HAP-1 (cell line): ENCODE data around the gene MTX1.
A peak's percentile ranks its signal among the peaks of the same experiment; 100 is the strongest.
"Not testable (repeated sequence)": the region's sequence is repeated elsewhere in the genome, so short reads cannot be mapped to it uniquely, and the experiment has no call there.

Experiments used
- DNase-seq, 2 experiments: peaks; one replicate each; pipeline ENCODE4 v3.0.0-alpha.2; 2016 to 2020; ENCODE audit warnings: low spot score in 2 of 2
- H3K27me3 ChIP-seq: fragments of 250-450 bp; sonication (Bioruptor Pico); 2 replicates; pipeline ENCODE4 v1.5.1; 2020; ENCODE audit warnings: low read depth, mild to moderate bottlenecking, moderate library complexity
- H3K36me3 ChIP-seq: fragments of 250-450 bp; sonication (Bioruptor Pico); replicated peaks from 2 replicates; pipeline ENCODE4 v1.5.1; 2020; ENCODE audit warnings: mild to moderate bottlenecking
- H3K4me1 ChIP-seq: fragments of 250-450 bp; sonication (Bioruptor Pico); 2 replicates; pipeline ENCODE4 v1.5.1; 2020; ENCODE audit warnings: mild to moderate bottlenecking
- H3K4me3 ChIP-seq: fragments of 250-450 bp; sonication (Bioruptor Pico); 2 replicates; pipeline ENCODE4 v1.5.1; 2020; ENCODE audit warnings: mild to moderate bottlenecking, moderate library complexity
- H3K9me3 ChIP-seq: fragments of 250-450 bp; sonication (Bioruptor Pico); 2 replicates; pipeline ENCODE4 v1.5.1; 2020; ENCODE audit warnings: mild to moderate bottlenecking, moderate library complexity
- in situ Hi-C: fragments of 300-500 bp; cut with MboI; formaldehyde crosslinking; loops from 3 replicates; pipeline ENCODE4 v1.14.3; 2020; ENCODE audit warnings: low sequenced_read_pairs, inconsistent platforms, mixed read lengths

Gene MTX1

DNA sequence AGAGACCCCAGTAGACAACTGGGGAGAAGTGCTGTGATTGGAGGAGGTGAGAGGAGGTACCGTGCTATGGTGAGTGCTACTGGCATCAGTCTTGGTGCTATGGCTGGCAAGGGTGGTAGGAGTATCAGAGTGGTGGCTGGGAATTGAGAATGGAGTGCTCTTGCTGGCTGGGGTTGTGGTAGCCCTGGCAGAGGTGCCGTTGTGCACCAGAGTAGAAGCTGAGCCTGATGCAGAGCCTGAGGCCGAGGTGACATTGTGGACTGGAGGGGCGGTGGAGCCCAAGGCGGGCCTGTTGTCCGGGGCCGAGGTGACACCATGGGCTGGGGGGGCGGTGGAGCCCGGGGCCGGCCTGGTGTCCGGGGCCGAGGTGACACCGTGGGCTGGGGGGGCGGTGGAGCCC, 20.2 kb upstream of the MTX1 start:
- in situ Hi-C loops: no loop called here
- Histone ChIP-seq H3K4me3 (no peak overlapping the region), H3K9me3 (no peaks in the 10 kb centered on the region), H3K36me3 (no peaks in the 10 kb centered on the region), H3K27me3 (peaks cover 3% of the 10 kb centered on the region), H3K4me1 (peaks cover 4% of the 10 kb centered on the region)
- DNase-seq: no peak

DNA sequence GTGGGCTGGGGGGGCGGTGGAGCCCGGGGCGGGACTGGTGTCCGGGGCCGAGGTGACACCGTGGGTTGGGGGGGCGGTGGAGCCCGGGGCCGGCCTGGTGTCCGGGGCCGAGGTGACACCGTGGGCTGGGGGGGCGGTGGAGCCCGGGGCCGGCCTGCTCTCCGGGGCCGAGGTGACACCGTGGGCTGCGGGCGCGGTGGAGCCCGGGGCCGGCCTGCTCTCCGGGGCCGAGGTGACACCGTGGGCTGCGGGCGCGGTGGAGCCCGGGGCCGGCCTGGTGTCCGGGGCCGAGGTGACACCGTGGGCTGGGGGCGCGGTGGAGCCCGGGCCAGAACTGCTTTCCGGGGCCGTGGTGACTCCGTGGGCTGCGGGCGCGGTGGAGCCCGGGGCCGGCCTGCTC, 18.6 kb upstream of the MTX1 start:
- H3K9me3 ChIP-seq, H3K27me3 ChIP-seq, H3K4me3 ChIP-seq, in situ Hi-C loops, DNase-seq, H3K36me3 ChIP-seq: not testable (repeated sequence)
- peaks cover 13% of the 10 kb centered on the region for H3K4me1 ChIP-seq

- Histone ChIP-seq H3K4me3 (no peak overlapping the region), H3K27me3 (no peaks in the 10 kb centered on the region), H3K36me3 (peaks cover 6% of the 10 kb centered on the region), H3K4me1 (peaks cover 18% of the 10 kb centered on the region), H3K9me3 (no peaks in the 10 kb centered on the region)
- in situ Hi-C loops: no loop called here
- DNase-seq: no peak
Observed at GRCh38 chr1:155191904-155192303, 16.6 kb upstream of the MTX1 start.

DNA sequence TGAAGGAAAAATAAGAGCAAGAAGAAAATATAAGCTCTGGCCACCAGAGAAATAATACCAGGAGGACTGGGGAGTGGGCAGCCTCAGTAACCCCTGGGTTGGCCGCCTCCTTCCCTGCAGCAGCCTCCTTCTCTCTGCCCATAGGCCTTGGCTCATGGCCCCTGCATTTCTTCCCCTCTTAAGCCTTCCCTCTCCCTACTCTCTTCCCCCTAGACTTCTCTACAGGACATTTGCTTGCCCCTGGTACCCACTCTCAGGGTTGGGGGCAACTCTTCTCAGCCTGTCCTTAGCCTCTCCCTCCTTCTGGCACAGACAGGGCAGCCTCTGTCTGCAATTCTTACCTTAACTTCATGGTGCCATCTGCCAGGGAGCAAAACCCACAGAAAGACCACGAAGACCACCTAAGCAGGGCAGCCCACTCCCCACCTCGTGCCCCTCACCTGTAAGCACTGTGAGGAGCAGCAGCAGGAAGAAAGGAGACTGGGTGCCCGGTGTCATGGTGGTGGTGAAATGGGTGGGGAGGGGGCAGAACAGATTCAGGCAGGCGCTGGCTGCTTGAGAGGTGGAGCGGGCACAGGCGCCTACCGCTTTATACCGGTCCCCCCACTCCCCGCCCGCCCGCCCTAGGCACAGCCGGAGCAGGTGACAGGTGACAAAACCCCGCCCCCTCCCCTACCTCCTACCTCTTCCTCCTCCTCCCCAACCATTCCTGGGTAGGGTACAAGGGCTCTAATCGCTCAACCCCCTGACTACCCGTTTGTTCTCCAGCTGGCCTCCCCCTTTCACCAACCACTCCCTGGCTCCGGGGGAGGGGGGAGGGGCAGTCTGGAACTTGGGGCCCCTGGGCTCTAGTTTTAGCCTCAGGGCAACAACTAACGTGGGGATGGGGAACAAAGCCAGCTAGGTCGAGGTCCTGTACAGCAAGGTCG, 15.9 kb upstream of the MTX1 start:
- H3K9me3 ChIP-seq: no peaks in the 10 kb centered on the region
- no peaks in the 10 kb centered on the region for H3K27me3 ChIP-seq
- H3K36me3 ChIP-seq: peaks cover 13% of the 10 kb centered on the region
- peak overlapping the region; percentile 49 for H3K4me3 ChIP-seq
- in situ Hi-C loops: no loop called here
- peaks cover 22% of the 10 kb centered on the region for H3K4me1 ChIP-seq
- DNase-seq: no peak

GRCh38 chr1:155193275-155193990, 15.1 kb upstream of the MTX1 start:
- peak; percentile 81 to 95 for DNase-seq
- Histone ChIP-seq H3K27me3 (no peaks in the 10 kb centered on the region), H3K9me3 (no peaks in the 10 kb centered on the region), H3K36me3 (peaks cover 21% of the 10 kb centered on the region), H3K4me3 (peak overlapping the region; percentile 49), H3K4me1 (peaks cover 22% of the 10 kb centered on the region)
- in situ Hi-C loops: no loop called here

GRCh38 chr1:155193991-155194240, 14.6 kb upstream of the MTX1 start:
- in situ Hi-C loops: not testable (repeated sequence)
- peak overlapping the region; percentile 49 for H3K4me3 ChIP-seq

DNA sequence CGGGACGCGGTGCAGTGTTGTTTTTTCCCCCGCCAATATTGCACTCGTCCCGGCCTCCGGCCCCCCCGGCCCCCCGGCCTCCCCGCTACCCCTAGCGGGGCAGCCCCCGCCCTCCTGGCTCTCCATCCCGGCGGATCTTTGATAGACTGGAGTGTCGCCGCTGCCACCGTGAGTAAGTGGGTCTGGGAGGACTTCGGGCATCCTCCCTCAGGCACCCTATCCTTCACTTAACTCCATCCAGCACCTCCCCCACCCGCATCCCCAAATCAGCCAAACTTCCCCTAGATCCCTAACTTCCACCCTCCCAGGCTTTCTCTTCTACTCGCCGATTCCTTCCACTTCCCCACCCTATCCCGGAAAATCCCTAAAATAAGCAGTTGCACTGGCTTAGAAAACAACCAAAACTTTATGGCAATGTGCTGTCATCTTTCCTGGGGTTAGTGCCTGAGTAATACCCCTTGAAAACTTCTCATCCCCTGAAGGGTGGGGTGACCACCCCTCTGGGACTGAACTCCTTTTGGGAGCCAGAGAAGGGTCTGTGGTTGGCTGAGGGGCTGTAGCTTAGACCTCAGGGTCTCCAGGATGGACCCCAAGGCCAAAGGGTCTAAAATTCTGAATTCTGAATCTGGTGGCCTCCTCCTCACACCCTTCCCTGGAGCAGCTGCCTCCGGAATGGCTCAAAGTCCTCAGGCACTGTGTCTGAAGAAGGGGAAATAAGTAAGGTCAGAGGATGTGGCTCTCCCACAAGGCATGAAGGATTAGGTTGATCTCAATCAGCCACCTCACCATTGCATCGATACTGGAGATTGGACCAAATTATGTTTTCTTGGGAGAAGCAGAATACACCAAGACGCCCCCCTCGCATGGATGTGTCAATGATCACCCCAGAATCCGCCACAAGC, 13.0 kb upstream of the MTX1 start:
- Histone ChIP-seq H3K36me3 (peaks cover 40% of the 10 kb centered on the region), H3K9me3 (no peaks in the 10 kb centered on the region), H3K4me1 (peaks cover 22% of the 10 kb centered on the region), H3K27me3 (no peaks in the 10 kb centered on the region), H3K4me3 (peak overlapping the region; percentile 49)
- DNase-seq: peak in 1 of 2 experiments; percentile 54
- in situ Hi-C loops: no loop called here

More at GRCh38 chr1:155193991-155194240, 14.6 kb upstream of the MTX1 start:
- not testable (repeated sequence) for DNase-seq, H3K9me3 ChIP-seq, H3K27me3 ChIP-seq
- Histone ChIP-seq H3K36me3 (peaks cover 26% of the 10 kb centered on the region), H3K4me1 (peaks cover 22% of the 10 kb centered on the region)

DNA sequence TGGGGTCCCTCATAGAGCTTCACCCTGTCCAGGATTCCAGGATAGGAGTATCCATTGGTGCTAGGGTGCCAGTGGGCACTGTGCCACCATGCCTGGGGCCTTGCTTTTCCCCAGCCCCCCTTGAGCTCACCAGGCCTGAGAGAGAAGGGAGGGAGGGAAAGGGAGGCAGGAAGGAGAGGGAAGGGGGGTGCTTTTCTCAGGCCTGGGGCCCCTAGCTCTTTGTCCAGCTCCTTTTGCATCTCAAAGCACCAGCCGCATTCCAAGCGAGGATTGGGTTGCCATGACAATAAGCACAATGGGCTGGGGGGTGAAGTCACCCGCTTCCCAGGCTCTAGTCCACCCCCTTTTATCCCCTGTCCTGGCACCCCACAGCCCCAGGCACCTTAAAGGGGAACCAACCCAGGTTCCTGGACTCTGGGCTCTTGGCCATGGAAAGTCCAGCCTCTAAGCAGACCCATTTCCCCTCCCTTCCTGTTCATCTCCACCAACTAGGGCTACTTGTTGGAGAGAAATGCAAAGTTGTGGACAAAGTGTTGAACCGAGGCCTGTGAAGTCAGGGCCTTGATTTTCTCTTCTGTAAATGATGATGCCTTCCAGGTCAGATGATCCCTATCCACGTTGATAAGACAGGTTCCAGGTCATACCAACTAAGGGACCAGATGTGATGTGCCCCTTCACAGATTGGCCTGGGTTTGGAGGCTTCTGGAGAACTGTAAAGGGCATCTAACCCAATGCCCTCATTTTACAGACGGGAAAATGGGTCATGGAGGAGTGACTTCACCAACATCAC, 12.2 kb upstream of the MTX1 start:
- Histone ChIP-seq H3K4me1 (peaks cover 22% of the 10 kb centered on the region), H3K9me3 (no peaks in the 10 kb centered on the region), H3K27me3 (no peaks in the 10 kb centered on the region), H3K4me3 (peak overlapping the region; percentile 49), H3K36me3 (peaks cover 48% of the 10 kb centered on the region)
- DNase-seq: peak; percentile 91 to 95
- in situ Hi-C loops: no loop called here

DNA sequence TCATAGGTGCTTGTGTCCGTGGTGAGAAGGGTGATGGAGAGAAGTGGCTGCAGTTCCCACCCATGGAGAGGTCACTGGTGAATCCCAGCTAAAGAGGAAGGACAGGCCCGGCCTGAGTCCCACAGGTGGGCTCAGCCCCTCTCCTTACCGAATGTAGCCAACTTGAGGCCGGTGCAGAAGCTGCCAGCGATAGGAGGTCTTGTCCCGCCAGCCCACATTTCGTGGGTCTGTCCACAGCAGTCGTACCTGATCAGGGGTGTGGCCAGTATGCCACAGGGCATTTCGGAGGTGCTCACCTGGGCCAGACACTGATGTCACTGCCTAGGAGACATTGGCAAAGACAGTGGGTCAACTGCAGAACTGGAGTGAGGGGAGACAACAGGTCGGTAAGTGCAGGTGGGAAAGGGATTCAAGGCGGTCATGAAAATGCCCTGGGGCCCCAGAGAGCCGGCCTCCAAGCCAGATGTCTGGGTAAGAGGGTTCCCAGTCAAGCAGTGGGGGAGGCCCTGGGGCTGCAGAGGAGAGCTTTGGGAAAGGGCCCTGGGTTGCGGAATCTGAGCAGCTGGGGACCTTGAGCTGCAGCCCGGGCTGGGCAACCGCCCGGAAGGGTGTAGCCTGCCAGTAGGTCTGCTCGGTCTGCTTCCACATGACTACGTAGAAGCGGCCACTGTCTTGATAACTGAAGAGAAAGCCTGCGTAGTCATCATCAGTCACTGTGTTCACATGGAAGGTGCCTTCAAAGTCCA, 11.4 kb upstream of the MTX1 start:
- Histone ChIP-seq H3K27me3 (no peaks in the 10 kb centered on the region), H3K36me3 (peaks cover 56% of the 10 kb centered on the region), H3K9me3 (no peaks in the 10 kb centered on the region), H3K4me3 (peak overlapping the region; percentile 49), H3K4me1 (peaks cover 22% of the 10 kb centered on the region)
- no peak for DNase-seq
- in situ Hi-C loops: no loop called here

- in situ Hi-C loops: no loop called here
- DNase-seq: no peak
- Histone ChIP-seq H3K9me3 (no peaks in the 10 kb centered on the region), H3K4me1 (peaks cover 20% of the 10 kb centered on the region), H3K36me3 (peaks cover 66% of the 10 kb centered on the region), H3K4me3 (no peak overlapping the region), H3K27me3 (no peaks in the 10 kb centered on the region)
Observed at GRCh38 chr1:155197901-155198546, 10.5 kb upstream of the MTX1 start.

DNA sequence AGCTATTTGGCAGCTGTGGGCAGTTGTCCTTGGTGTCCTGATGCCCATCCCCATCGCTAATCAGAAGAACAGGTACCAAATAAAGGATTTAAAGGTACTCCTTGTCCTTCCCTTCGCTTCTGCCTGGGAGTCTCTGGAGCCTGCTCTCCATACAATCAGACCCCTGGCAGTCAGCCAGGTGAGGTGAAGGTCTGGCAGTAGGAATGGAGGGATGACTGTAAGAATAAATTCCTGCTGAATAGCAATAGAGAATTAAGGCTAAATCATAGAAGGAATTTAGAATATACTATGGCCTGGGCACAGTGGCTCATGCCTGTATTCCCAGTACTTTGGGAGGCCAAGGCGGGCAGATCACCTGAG, 10.0 kb upstream of the MTX1 start:
- peaks cover 17% of the 10 kb centered on the region for H3K4me1 ChIP-seq
- H3K36me3 ChIP-seq: peaks cover 71% of the 10 kb centered on the region
- DNase-seq: no peak
- no peaks in the 10 kb centered on the region for H3K9me3 ChIP-seq
- no peaks in the 10 kb centered on the region for H3K27me3 ChIP-seq
- H3K4me3 ChIP-seq: no peak overlapping the region
- in situ Hi-C loops: no loop called here

DNA sequence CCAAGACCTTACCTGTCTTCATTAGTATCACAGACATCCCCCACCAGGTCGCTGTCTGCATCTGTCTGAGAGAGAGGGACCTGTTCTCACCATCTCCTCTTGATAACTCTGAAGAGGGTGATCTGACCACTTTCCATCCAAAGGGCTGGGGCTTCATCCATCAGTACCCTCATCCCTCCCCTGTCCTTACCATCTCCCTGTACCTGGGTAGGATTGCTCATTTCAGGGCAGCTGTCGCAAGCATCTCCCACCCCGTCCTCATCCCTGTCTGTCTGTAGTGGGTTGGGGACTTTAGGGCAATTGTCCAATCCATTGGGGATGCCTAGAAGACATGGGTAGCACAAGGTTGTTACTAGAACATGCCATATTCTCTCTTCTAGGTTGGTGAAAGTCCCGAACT, 8.7 kb upstream of the MTX1 start:
- no peak for DNase-seq
- H3K36me3 ChIP-seq: peaks cover 75% of the 10 kb centered on the region

More for the DNA sequence above, 8.7 kb upstream of the MTX1 start:
- in situ Hi-C loops: no loop called here
- Histone ChIP-seq H3K4me1 (peaks cover 9% of the 10 kb centered on the region), H3K9me3 (no peaks in the 10 kb centered on the region), H3K4me3 (no peak overlapping the region), H3K27me3 (no peaks in the 10 kb centered on the region)
